ENCODE data around the gene ARL3. TPM values are rescaled to one million over a fixed set of nuclear protein-coding genes. Genes with fewer than 3 reads are reported as not detected.
A peak's percentile ranks its signal among the peaks of the same experiment; 100 is the strongest.

Gene ARL3
- total RNA-seq, 5 donors from 2014 or later (not counting 1 experiment from before 2014, with no cell fraction given): 2.7 to 5.0 (median 3.5) TPM

DNA sequence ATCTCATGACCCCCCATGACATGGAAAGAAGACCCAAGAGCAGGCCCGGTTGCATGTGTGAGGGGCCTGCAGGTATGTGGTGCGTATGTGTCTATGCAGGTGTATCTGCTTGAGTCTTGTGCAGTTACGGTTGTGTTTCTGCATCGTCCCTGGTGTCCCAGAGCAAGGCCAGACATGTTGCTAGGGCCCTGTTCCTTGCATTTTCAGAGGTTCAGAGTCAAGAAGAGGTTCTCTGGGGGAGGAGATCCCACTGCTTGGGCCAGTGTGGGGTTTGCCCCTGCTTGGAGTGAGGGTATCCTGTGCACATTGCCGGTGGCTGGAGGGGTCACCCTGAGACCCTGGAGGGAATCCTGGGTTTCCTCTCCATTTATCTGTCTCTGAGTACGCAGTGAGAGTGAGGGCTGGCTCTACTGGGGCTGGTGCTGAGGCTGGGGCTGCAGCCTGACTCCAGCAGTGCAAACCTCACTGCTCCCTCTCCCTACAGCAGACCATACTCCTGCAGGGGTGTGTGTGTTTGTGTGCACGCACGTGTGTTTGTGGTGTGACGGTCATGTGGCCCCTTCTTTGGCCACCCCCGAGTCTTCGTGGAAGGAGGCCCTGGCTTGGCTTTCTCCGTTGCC is 65.8 kb downstream of the ARL3 start:
- ChIA-PET CTCF (no interaction called here), POLR2A (no interaction called here)
- Histone ChIP-seq H3K9me3 (no peaks in the 10 kb centered on the region), H3K27me3 (replicated peaks in 1 of 2; ENCODE audit: control insufficient read depth in 2 of 2, extremely low read depth in 1 of 2, insufficient read depth in 2 of 2, low read length in 1 of 2) (no peaks in the 10 kb centered on the region), H3K27ac (ENCODE audit: low read length) (peak overlapping the region; percentile 60), H3K4me3 (ENCODE audit: control insufficient read depth in 1 of 2, extremely low read depth in 1 of 2, low read length in 1 of 2) (peak overlapping the region; percentile 22 to 53), H3K36me3 (ENCODE audit: control insufficient read depth in 2 of 2, extremely low read depth in 1 of 2, insufficient read depth in 1 of 2, low read length in 1 of 2) (peaks cover 0 to 9% of the 10 kb centered on the region in 2 donors), H3K4me1 (ENCODE audit: control insufficient read depth in 1 of 2, extremely low read depth in 1 of 2, insufficient read depth in 2 of 2, low read length in 2 of 2) (peaks cover 63 to 84% of the 10 kb centered on the region in 2 experiments)
- Mint-ChIP-seq H3K4me3 (peak overlapping the region; percentile 95 to 98 (median 97)), H3K27ac (peak overlapping the region; percentile 94 to 98), H3K36me3 (peaks cover 14% of the 10 kb centered on the region), H3K27me3 (no peaks in the 10 kb centered on the region), H3K9me3 (no peaks in the 10 kb centered on the region), H3K4me1 (peaks cover 66 to 81% (median 73%) of the 10 kb centered on the region in 3 donors)
- WGBS (ENCODE audit: insufficient coverage): 38% methylated on average over 5 of the region's 12 CpGs
- DNase-seq (no peak), ATAC-seq (replicated peaks in 1 of 4) (no peak)

DNA sequence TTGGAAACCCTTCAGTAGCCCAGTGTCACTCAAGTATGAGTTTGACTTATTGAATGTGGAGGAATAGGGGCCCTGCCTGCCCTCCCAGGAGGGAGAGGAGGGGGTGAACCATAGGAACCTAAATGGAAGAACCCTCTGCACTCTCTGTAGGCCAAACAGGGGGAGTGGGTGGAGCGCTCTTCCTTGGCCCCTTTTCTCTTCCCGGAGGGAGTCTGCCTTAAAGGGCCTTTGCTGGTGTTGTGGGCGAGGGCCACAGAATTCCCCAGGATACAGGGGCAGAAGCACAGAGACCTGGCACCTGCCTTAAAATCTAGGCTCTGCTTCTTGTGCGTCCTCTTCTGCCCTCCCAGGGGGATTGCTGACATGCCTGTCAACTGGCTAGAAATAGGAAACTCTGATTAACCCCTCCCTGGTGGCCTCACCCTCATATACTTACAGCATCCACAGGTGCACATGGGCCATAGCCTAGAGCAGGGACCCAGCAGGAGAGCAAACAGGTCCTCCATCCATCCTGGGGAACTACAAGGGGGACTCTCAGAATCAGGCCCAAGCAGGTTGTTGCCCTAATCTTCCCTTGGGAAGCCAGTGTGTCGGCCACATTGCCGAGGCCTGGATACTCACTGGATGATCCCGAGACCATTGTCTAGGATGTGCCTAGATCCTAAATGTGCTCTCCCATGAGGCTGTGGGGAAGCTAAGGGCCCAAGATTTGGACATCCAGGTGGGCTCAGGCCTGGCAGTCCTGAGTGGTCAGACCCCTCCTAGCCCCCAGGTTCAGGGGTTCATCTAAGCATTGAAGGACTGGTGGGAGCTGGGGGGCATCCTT is 66.5 kb downstream of the ARL3 start:
- peaks cover 9% of the 10 kb centered on the region for H3K36me3 Mint-ChIP-seq
- peak overlapping the region; percentile 94 to 98 for H3K27ac Mint-ChIP-seq
- H3K9me3 Mint-ChIP-seq: no peaks in the 10 kb centered on the region
- ATAC-seq (replicated peaks in 1 of 4): no peak
- peak overlapping the region; percentile 94 for H3K27ac ChIP-seq (ENCODE audit: low read length)
- 80% methylated on average over 7 of the region's 7 CpGs for WGBS (ENCODE audit: insufficient coverage)
- H3K4me3 Mint-ChIP-seq: peak overlapping the region; percentile 95 to 98 (median 97)
- peaks cover 60 to 74% (median 66%) of the 10 kb centered on the region in 3 donors for H3K4me1 Mint-ChIP-seq
- DNase-seq: no peak
- H3K4me3 ChIP-seq (ENCODE audit: control insufficient read depth in 1 of 2, extremely low read depth in 1 of 2, low read length in 1 of 2): peak overlapping the region; percentile 95 to 96
- H3K27me3 ChIP-seq (replicated peaks in 1 of 2; ENCODE audit: control insufficient read depth in 2 of 2, extremely low read depth in 1 of 2, insufficient read depth in 2 of 2, low read length in 1 of 2): no peaks in the 10 kb centered on the region
- ChIA-PET CTCF (no interaction called here), POLR2A (interaction anchor here in 1 of 2 donors (0.6 kb wide), 1 partner anchor 241 kb away, joined by 3 read pairs; no protein-coding TSS in a partner anchor)
- H3K9me3 ChIP-seq: no peaks in the 10 kb centered on the region
- peaks cover 0 to 3% of the 10 kb centered on the region in 2 donors for H3K36me3 ChIP-seq (ENCODE audit: control insufficient read depth in 2 of 2, extremely low read depth in 1 of 2, insufficient read depth in 1 of 2, low read length in 1 of 2)
- H3K4me1 ChIP-seq (ENCODE audit: control insufficient read depth in 1 of 2, extremely low read depth in 1 of 2, insufficient read depth in 2 of 2, low read length in 2 of 2): peaks cover 56 to 77% of the 10 kb centered on the region in 2 experiments
- no peaks in the 10 kb centered on the region for H3K27me3 Mint-ChIP-seq

DNA sequence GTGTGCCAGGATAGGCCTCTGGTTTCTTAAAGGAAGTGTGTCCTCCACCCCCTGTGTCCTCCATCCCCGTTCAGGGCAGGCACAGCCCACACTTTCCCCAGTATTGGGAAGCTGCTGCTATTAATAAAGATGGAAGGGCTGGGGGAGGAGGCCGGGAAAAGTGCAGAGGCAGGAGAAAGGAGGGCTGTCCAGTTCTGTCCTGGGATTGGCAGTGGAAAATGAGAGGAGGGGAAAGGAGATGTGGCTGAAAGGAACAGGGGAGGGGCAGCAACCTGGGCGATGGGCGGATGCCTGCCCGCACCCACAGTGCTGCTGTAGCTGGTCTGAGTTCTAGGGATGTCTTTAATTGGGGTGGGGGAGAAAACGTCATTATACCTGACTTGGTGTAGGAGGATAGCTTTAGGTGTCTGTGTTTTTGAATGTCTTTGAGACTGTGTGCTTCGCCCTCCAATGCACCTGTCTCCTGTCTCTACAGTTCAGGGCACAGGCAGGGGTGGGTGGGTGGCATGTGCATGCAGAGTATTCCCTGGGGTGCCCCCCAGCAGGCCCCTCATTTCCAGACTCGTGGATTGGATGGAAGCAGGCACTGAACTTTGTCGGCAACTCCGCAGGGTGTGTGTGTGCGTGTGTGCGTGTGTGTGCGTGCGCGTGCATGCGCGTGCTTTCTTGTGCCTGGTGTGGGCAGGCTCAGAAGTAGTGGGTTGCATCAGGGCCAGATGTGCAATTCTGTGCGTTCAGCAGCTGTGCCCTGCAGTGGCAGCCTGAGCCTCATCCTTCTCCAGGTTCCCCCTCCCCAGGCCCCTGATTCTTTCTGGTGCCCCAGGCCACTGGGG is 67.4 kb downstream of the ARL3 start:
- H3K27me3 ChIP-seq (replicated peaks in 1 of 2; ENCODE audit: control insufficient read depth in 2 of 2, extremely low read depth in 1 of 2, insufficient read depth in 2 of 2, low read length in 1 of 2): no peaks in the 10 kb centered on the region
- ChIA-PET POLR2A (interaction anchor here (0.6 kb wide), 3 partner anchors 29 to 240 kb away, joined by 3 read pairs; no protein-coding TSS in a partner anchor), CTCF (interaction anchor here in 1 of 2 donors (0.8 to 3.2 kb wide), 6 partner anchors 9 to 144 kb away, joined by 3 to 20 read pairs (median 4); partner anchors contain the start of genes ACTR1A, ARL3 and SFXN2)
- H3K4me1 ChIP-seq (ENCODE audit: control insufficient read depth in 1 of 2, extremely low read depth in 1 of 2, insufficient read depth in 2 of 2, low read length in 2 of 2): peaks cover 49 to 70% of the 10 kb centered on the region in 2 experiments
- no peaks in the 10 kb centered on the region for H3K9me3 Mint-ChIP-seq
- peak overlapping the region; percentile 95 to 96 for H3K4me3 ChIP-seq (ENCODE audit: control insufficient read depth in 1 of 2, extremely low read depth in 1 of 2, low read length in 1 of 2)
- H3K36me3 Mint-ChIP-seq: peaks cover 3% of the 10 kb centered on the region
- ATAC-seq (replicated peaks in 1 of 4): no peak
- H3K27ac ChIP-seq (ENCODE audit: low read length): peak overlapping the region; percentile 94
- peaks cover 54 to 67% (median 60%) of the 10 kb centered on the region in 3 donors for H3K4me1 Mint-ChIP-seq
- peaks cover 0 to 3% of the 10 kb centered on the region in 2 donors for H3K36me3 ChIP-seq (ENCODE audit: control insufficient read depth in 2 of 2, extremely low read depth in 1 of 2, insufficient read depth in 1 of 2, low read length in 1 of 2)
- H3K27ac Mint-ChIP-seq: peak overlapping the region; percentile 94 to 98
- DNase-seq: peak in 31 of 35 experiments; percentile 29 to 70 (median 50)
- 2% methylated on average over 8 of the region's 18 CpGs for WGBS (ENCODE audit: insufficient coverage)
- H3K4me3 Mint-ChIP-seq: peak overlapping the region; percentile 95 to 98 (median 97)
- H3K9me3 ChIP-seq: no peaks in the 10 kb centered on the region
- H3K27me3 Mint-ChIP-seq: no peaks in the 10 kb centered on the region

DNA sequence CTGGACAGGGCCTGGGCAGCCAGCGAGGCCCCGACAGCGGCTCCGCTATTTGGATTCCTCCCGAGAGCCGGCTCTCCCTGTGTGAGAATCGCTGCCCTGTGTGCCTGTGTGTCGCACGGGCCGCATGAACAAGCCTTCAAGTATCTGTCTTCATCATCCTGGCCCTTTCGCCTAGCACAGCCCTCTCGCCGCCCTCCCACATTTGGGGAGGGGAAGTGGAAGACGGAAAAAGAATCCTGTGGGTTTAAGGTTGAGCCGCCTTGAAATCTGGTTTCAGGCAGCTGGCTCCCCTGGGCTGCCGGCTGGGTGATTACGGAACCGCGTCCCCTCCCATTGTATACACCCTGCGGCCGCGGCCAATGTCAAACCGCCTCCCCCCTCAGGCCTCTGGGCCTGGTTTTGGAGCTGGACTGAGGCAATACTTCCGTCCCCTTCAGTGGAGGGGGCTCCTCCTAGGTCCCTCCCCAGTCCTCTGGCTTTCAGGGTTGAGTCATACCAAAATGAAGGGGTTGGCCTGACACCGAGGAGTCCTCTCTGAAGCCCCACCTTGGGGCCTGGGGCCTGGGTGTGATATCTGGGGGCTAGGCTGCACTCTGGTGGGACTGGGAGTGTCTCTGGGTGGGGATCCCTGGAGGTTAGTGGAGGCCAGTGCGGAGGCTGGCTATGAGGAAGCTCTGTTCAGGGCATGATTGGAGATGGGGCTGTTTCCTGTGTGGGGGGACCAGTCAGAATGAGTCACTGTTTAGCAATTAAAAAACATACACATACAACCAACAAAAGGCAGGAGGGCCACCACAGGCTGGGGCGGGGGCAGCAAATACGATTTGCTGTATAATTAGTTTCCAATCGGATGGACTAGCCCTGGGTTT is 68.2 kb downstream of the ARL3 start:
- no peaks in the 10 kb centered on the region for H3K9me3 Mint-ChIP-seq
- no peaks in the 10 kb centered on the region for H3K27me3 Mint-ChIP-seq
- POLR2A ChIA-PET: interaction anchor here (0.5 to 1.0 kb wide), 5 partner anchors 28 to 103 kb away, joined by 3 to 8 read pairs (median 3); no protein-coding TSS in a partner anchor
- peaks cover 3% of the 10 kb centered on the region for H3K36me3 Mint-ChIP-seq
- ATAC-seq (replicated peaks in 1 of 4): peak; percentile 12 to 35 (median 29)
- H3K4me1 Mint-ChIP-seq: peaks cover 51 to 65% (median 57%) of the 10 kb centered on the region in 3 donors
- Histone ChIP-seq H3K4me1 (ENCODE audit: control insufficient read depth in 1 of 2, extremely low read depth in 1 of 2, insufficient read depth in 2 of 2, low read length in 2 of 2) (peaks cover 45 to 66% of the 10 kb centered on the region in 2 experiments), H3K27ac (ENCODE audit: low read length) (peak overlapping the region; percentile 94), H3K27me3 (replicated peaks in 1 of 2; ENCODE audit: control insufficient read depth in 2 of 2, extremely low read depth in 1 of 2, insufficient read depth in 2 of 2, low read length in 1 of 2) (no peaks in the 10 kb centered on the region), H3K9me3 (no peaks in the 10 kb centered on the region), H3K36me3 (ENCODE audit: control insufficient read depth in 2 of 2, extremely low read depth in 1 of 2, insufficient read depth in 1 of 2, low read length in 1 of 2) (peaks cover 0 to 2% of the 10 kb centered on the region in 2 donors), H3K4me3 (ENCODE audit: control insufficient read depth in 1 of 2, extremely low read depth in 1 of 2, low read length in 1 of 2) (peak overlapping the region; percentile 95 to 96)
- 0% methylated on average over 11 of the region's 29 CpGs for WGBS (ENCODE audit: insufficient coverage)
- H3K27ac Mint-ChIP-seq: peak overlapping the region; percentile 94 to 98
- DNase-seq: peak; percentile 46 to 80 (median 61)
- H3K4me3 Mint-ChIP-seq: peak overlapping the region; percentile 95 to 98 (median 97)
- CTCF ChIA-PET: interaction anchor here (0.6 to 3.2 kb wide), 9 partner anchors 10 to 789 kb away, joined by 3 to 20 read pairs (median 3); partner anchors contain the start of genes ACTR1A (in 1 of the 2), ARL3 (in 1 of the 2) and SFXN2 (in 1 of the 2)

DNA sequence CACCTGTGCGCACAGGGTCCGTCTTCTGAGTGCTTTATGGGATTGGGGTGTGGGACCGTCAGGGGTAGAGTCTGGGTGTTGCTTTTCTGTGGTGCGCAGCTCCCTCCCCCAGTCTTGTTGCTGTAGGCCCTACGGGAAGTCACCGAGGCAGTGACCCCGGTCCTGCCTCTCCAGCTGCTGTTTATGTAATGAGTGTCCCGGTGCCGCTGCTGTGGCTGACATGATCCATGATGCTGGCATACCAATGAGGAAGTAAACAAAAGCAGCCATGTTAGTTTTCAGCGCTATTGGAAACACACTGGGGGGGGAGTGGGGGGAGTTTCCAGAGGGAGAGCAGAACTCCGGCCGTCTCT is 68.8 kb downstream of the ARL3 start:
- Mint-ChIP-seq H3K4me3 (peak overlapping the region; percentile 95 to 98 (median 97)), H3K27ac (peak overlapping the region; percentile 94 to 98), H3K9me3 (no peaks in the 10 kb centered on the region), H3K27me3 (no peaks in the 10 kb centered on the region), H3K4me1 (peaks cover 44 to 59% (median 51%) of the 10 kb centered on the region in 3 donors), H3K36me3 (peaks cover 3% of the 10 kb centered on the region)
- no peaks in the 10 kb centered on the region for H3K27me3 ChIP-seq (replicated peaks in 1 of 2; ENCODE audit: control insufficient read depth in 2 of 2, extremely low read depth in 1 of 2, insufficient read depth in 2 of 2, low read length in 1 of 2)
- H3K27ac ChIP-seq (ENCODE audit: low read length): peak overlapping the region; percentile 94
- ChIA-PET CTCF (interaction anchor here (0.6 to 3.2 kb wide), 8 partner anchors 15 to 1697 kb away, joined by 3 to 20 read pairs (median 3); partner anchors contain the start of genes ARL3 (in 1 of the 2) and SFXN2 (in 1 of the 2)), POLR2A (interaction anchor here (0.6 to 1.0 kb wide), 3 partner anchors 25 to 41 kb away, joined by 3 to 12 read pairs (median 8); no protein-coding TSS in a partner anchor)
- DNase-seq: peak in 25 of 35 experiments; percentile 15 to 66 (median 36)
- no peaks in the 10 kb centered on the region for H3K36me3 ChIP-seq (ENCODE audit: control insufficient read depth in 2 of 2, extremely low read depth in 1 of 2, insufficient read depth in 1 of 2, low read length in 1 of 2)
- peak overlapping the region; percentile 95 to 96 for H3K4me3 ChIP-seq (ENCODE audit: control insufficient read depth in 1 of 2, extremely low read depth in 1 of 2, low read length in 1 of 2)
- peaks cover 40 to 59% of the 10 kb centered on the region in 2 experiments for H3K4me1 ChIP-seq (ENCODE audit: control insufficient read depth in 1 of 2, extremely low read depth in 1 of 2, insufficient read depth in 2 of 2, low read length in 2 of 2)
- H3K9me3 ChIP-seq: no peaks in the 10 kb centered on the region
- 1% methylated on average over 11 of the region's 12 CpGs for WGBS (ENCODE audit: insufficient coverage)
- ATAC-seq (replicated peaks in 1 of 4): peak in 2 of 4 experiments; percentile 5 to 6
